Tibial nerve (tissue), 4 donors: ENCODE measurements around the gene SUSD1. TPM values are rescaled to one million over a fixed set of nuclear protein-coding genes. Genes with fewer than 3 reads are reported as not detected.

Source experiments
- DNase-seq, 2 donors: peaks; one replicate each; pipeline ENCODE4 v3.0.0-alpha.2; 2019; ENCODE audit warnings: low spot score in 2 of 2
- H3K27ac ChIP-seq, 4 donors: fragments of 200-600 bp; sonication (generic) in 3 of 4; one replicate each; pipeline ENCODE4 v1.5.1; 2017 to 2019; ENCODE audit warnings: mild to moderate bottlenecking in 1 of 4
- H3K27me3 ChIP-seq, 2 donors: fragments of 200-600 bp; sonication (generic) in 1 of 2; one replicate each; pipeline versions ENCODE4 v1.5.1 to v1.6.0; 2017 to 2019
- H3K36me3 ChIP-seq, 3 donors: fragments of 200-600 bp; sonication (generic); one replicate each; pipeline ENCODE4 v1.5.1; 2018 to 2019
- H3K4me1 ChIP-seq, 4 donors: fragments of 200-600 bp; sonication (generic) in 3 of 4; one replicate each; pipeline ENCODE4 v1.5.1; 2017 to 2019
- H3K4me3 ChIP-seq, 4 donors: fragments of 200-600 bp; sonication (generic) in 3 of 4; one replicate each; pipeline ENCODE4 v1.5.1; 2017 to 2019; ENCODE audit warnings: mild to moderate bottlenecking in 1 of 4, moderate library complexity in 1 of 4
- H3K9me3 ChIP-seq, 4 donors: fragments of 200-600 bp; sonication (generic) in 3 of 4; one replicate each; pipeline ENCODE4 v1.5.1; 2017 to 2019
- EP300 ChIP-seq, 2 donors: sonication (generic); formaldehyde crosslinking; IDR thresholded peaks; one replicate each; pipeline ENCODE4 v1.6.1; 2017; ENCODE audit warnings: antibody characterized with exemption in 2 of 2, mild to moderate bottlenecking in 1 of 2
- POLR2A ChIP-seq, 2 donors: fragments of 450-650 bp; IDR thresholded peaks; one replicate each; pipeline ENCODE4 v1.6.1; 2017; ENCODE audit warnings: antibody characterized with exemption in 2 of 2, mild to moderate bottlenecking in 2 of 2, moderate library complexity in 2 of 2
- WGBS, 2 donors: methylation state at CpG; one replicate each; pipeline ENCODE4 v1.1.5; 2018; 5-methylcytosine and 5-hydroxymethylcytosine counted together
- total RNA-seq, 4 donors: library from RNA; depleted of rRNA; stranded (reverse); fragments of >200 nt; gene quantifications; one replicate each; pipeline ENCODE4 v1.1.0, GENCODE V29; 2016
- TF ChIP-seq, protein P1 (sequence below), 5 experiments: fragments of 200-600 bp in 3 of 5; fragments of 450-650 bp in 2 of 5; sonication (generic) in 3 of 5; IDR thresholded peaks; one replicate each; pipeline ENCODE4 v1.5.1; 2016 to 2019; ENCODE audit warnings: antibody characterized with exemption in 5 of 5, mild to moderate bottlenecking in 3 of 5, moderate library complexity in 2 of 5

Gene SUSD1
- total RNA-seq, 4 donors from 2014 or later, result 6.9 to 19.8 (median 11.5) TPM

DNA sequence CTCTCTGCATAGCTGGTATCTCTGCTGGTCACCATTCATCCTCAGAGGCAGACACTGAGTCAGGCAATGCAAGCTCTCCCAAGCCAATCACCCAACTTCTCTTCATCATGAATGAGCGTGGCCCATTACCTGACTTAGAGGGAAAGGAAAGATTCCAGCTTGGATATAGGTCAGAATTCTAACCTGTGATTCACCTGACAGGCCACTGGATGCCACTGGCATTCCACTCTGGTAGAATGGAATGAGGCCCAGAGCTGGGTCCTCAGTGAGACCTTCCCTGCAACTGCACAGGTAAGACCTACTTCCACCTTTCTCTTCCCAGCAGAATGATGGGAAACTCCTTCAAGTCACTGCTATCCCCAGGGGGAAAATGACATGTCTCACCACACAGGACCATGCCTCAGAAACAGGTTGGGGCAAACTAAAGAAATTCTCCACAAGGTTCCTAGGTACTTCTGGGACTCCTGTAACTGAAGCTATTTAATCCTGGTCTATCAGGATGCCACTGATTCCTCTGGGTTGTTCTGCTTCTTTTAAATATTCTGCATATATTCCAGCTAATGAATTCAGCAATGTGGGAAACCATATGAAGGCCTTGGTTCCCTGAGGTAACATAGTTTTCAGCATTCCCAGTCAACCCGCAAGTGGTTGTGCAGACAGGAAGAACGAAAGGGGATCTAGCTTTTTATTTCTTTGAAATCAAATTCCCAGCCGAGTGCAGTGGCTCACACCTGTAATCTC, 62.0 kb downstream of the SUSD1 start:
- TF ChIP-seq POLR2A (IDR thresholded peaks at IDR 0.05), result no peak
- TF ChIP-seq EP300 (IDR thresholded peaks at IDR 0.05), result no peak
- TF ChIP-seq, protein P1, sequence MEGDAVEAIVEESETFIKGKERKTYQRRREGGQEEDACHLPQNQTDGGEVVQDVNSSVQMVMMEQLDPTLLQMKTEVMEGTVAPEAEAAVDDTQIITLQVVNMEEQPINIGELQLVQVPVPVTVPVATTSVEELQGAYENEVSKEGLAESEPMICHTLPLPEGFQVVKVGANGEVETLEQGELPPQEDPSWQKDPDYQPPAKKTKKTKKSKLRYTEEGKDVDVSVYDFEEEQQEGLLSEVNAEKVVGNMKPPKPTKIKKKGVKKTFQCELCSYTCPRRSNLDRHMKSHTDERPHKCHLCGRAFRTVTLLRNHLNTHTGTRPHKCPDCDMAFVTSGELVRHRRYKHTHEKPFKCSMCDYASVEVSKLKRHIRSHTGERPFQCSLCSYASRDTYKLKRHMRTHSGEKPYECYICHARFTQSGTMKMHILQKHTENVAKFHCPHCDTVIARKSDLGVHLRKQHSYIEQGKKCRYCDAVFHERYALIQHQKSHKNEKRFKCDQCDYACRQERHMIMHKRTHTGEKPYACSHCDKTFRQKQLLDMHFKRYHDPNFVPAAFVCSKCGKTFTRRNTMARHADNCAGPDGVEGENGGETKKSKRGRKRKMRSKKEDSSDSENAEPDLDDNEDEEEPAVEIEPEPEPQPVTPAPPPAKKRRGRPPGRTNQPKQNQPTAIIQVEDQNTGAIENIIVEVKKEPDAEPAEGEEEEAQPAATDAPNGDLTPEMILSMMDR (IDR thresholded peaks at IDR 0.05), result peak in 2 of 5 experiments; percentile 16 to 22
- H3K36me3 ChIP-seq, result no peaks in the 10 kb centered on the region
- DNase-seq, result no peak
- 93 to 95% methylated on average over 4 of the region's 4 CpGs for WGBS, 2 donors
- H3K27ac ChIP-seq, result no peak overlapping the region
- H3K4me3 ChIP-seq, result no peak overlapping the region
- H3K4me1 ChIP-seq, result no peaks in the 10 kb centered on the region
- no peaks in the 10 kb centered on the region for H3K9me3 ChIP-seq
- no peaks in the 10 kb centered on the region for H3K27me3 ChIP-seq

DNA sequence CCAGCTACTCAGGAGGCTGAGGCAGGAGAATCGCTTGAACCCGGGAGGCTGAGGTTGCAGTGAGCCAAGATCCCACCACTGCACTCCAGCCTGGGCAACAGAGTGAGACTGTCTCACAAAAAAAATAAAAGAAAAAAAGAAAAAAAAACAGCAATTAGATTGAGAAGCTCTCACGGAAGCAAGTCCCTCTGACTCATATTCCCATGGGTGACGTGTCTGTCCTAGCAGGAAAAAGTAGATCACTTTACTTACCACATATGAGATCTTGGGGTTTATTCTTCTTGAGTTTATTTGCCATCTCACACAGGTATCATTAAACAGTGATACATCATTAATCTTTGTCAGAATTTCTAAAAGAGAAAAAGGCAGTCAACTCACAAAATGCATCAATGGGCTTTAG, 62.6 kb downstream of the SUSD1 start:
- TF ChIP-seq POLR2A (IDR thresholded peaks at IDR 0.05) (no peak), EP300 (IDR thresholded peaks at IDR 0.05) (no peak)
- TF ChIP-seq, protein P1 (IDR thresholded peaks at IDR 0.05), result no peak
- no peaks in the 10 kb centered on the region for H3K4me1 ChIP-seq
- 63 to 68% methylated on average over 4 of the region's 4 CpGs for WGBS, 2 donors
- no peak overlapping the region for H3K4me3 ChIP-seq
- no peaks in the 10 kb centered on the region for H3K27me3 ChIP-seq
- H3K36me3 ChIP-seq, result no peaks in the 10 kb centered on the region
- H3K27ac ChIP-seq, result no peak overlapping the region
- DNase-seq, result no peak
- no peaks in the 10 kb centered on the region for H3K9me3 ChIP-seq

DNA sequence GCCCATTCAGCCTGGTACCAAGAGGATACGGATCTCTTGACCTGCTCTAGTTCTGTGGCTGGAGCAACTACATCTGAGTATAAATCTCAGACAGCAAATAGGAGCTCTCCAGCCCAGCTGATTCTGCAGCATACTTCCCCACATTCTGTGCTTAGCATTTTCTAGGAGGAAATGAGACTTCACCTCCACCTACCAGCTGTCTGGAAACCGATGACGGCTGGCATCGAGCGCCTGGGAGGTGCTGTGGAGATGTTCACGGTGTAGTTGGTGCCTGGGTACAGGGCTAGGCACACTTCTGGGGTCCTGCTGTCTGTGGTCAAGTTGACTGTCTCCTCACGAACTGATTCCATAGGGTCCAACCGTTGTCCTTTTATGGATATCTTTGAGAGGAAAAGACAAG, 63.6 kb downstream of the SUSD1 start:
- TF ChIP-seq EP300 (IDR thresholded peaks at IDR 0.05) (no peak), POLR2A (IDR thresholded peaks at IDR 0.05) (no peak)
- TF ChIP-seq, protein P1 (IDR thresholded peaks at IDR 0.05), result no peak
- no peaks in the 10 kb centered on the region for H3K27me3 ChIP-seq
- no peaks in the 10 kb centered on the region for H3K9me3 ChIP-seq
- no peak overlapping the region for H3K4me3 ChIP-seq
- H3K36me3 ChIP-seq, result no peaks in the 10 kb centered on the region
- 86 to 93% methylated on average over 8 of the region's 8 CpGs for WGBS, 2 donors
- no peak for DNase-seq
- H3K4me1 ChIP-seq, result no peaks in the 10 kb centered on the region
- H3K27ac ChIP-seq, result no peak overlapping the region

DNA sequence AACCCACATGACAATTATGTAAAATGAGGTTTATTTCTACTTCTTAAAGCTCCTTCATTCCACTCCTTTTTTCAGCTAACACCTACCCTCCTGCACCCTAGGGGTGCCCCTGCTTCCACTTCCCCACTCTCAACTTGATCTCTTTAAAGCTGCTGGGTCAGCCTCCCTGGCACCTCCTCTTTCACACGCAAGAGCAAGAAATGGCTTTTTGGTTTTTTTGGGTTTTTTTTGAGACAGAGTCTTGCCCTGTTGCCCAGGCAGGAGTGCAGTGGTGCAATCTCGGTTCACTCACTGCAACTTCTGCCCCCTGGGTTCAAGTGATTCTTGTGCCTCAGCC, 64.4 kb downstream of the SUSD1 start:
- no peaks in the 10 kb centered on the region for H3K27me3 ChIP-seq
- H3K36me3 ChIP-seq, result no peaks in the 10 kb centered on the region
- H3K4me3 ChIP-seq, result no peak overlapping the region
- no peaks in the 10 kb centered on the region for H3K4me1 ChIP-seq
- 69 to 85% methylated on average over 2 of the region's 2 CpGs for WGBS, 2 donors
- H3K9me3 ChIP-seq, result no peaks in the 10 kb centered on the region
- no peak for DNase-seq
- H3K27ac ChIP-seq, result no peak overlapping the region
- TF ChIP-seq POLR2A (IDR thresholded peaks at IDR 0.05), result no peak
- TF ChIP-seq, protein P1 (IDR thresholded peaks at IDR 0.05), result no peak
- TF ChIP-seq EP300 (IDR thresholded peaks at IDR 0.05), result no peak

DNA sequence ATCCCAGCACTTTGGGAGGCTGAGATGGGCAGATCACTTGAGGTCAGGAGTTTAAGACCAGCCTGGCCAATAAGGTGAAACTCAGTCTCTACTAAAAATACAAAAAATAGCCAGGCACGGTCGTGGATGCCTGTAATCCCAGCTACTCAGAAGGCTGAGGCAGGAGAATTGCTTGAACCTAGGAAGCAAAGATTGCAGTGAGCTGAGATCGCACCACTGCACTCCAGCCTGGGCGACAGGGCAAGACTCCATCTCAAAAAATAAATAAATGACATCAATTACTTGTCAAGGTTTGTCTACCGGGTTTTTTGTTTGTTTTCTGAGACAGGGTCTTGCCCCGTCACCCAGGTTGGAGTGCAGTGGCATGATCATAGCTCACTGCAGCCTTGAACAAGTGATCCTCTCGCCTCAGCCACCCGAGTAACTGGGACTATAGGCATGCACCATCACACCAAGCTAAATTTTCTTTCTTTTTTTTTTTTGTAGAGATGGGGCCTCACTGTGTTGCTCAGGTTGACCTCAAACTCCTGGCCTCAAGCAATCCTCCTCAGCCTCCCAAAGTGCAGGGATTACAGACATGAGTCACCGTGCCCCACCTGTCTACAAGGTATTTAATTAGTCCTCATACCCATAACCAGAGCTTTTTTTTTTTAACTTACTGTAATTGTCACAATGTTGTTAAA, 64.9 kb downstream of the SUSD1 start:
- Histone ChIP-seq H3K36me3 (no peaks in the 10 kb centered on the region), H3K4me3 (no peak overlapping the region), H3K9me3 (no peaks in the 10 kb centered on the region), H3K27me3 (no peaks in the 10 kb centered on the region), H3K4me1 (no peaks in the 10 kb centered on the region), H3K27ac (no peak overlapping the region)
- no peak for DNase-seq
- WGBS, 2 donors, result 74 to 76% methylated on average over 9 of the region's 9 CpGs
- TF ChIP-seq EP300 (IDR thresholded peaks at IDR 0.05) (no peak), POLR2A (IDR thresholded peaks at IDR 0.05) (no peak)
- TF ChIP-seq, protein P1 (IDR thresholded peaks at IDR 0.05), result no peak
